Measurements from ENCODE around the gene SRGAP2C.
"Not testable (repeated sequence)": the region's sequence is repeated elsewhere in the genome, so short reads cannot be mapped to it uniquely, and the experiment has no call there.

The SRGAP2C gene

DNA sequence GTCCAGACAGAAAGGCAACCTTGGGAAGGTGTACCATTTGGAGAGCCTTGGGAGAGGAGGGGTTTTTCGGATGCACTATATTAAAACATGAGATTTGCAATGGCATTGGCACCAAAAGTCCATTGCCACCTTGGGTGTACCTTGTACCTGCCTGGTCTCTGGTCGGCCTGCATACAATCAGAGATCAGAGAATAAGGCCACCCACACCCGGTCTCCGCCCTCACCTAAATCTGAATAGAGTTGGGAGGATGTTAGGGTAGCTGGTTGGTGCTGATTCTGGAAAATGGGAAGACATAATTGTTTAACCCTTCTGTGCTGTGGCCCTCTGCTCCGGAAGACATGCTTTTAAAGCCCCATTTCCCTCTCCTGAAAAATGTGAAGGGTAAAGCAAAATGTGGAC, 3.1 kb downstream of the SRGAP2C start:
- DNase-seq: not testable (repeated sequence)

DNA sequence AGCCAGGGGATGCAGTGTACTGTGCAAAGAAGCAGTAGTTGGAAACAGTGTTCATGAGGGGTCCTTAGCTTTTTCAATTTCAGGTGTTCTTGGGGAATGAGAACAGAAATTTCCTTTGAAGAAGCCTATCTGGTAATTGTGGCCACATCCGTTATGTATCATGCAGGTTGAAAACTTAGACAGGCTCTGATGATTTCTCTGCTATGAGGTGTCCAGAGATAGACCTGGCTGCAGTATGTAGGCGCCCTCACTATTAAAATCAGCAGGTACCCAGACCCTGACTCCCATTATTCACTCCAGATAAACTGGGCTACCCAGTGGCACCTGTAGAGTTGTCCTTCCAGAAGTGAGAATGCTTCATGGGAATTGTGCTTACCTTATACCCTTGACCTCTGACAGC, 7.7 kb downstream of the SRGAP2C start:
- DNase-seq: not testable (repeated sequence)

GRCh38 chr1:121197095-121197882, 12.5 kb downstream of the SRGAP2C start:
- DNase-seq: not testable (repeated sequence)

- DNase-seq: not testable (repeated sequence)
Observed at GRCh38 chr1:121199763-121200162, 15.0 kb downstream of the SRGAP2C start.

DNA sequence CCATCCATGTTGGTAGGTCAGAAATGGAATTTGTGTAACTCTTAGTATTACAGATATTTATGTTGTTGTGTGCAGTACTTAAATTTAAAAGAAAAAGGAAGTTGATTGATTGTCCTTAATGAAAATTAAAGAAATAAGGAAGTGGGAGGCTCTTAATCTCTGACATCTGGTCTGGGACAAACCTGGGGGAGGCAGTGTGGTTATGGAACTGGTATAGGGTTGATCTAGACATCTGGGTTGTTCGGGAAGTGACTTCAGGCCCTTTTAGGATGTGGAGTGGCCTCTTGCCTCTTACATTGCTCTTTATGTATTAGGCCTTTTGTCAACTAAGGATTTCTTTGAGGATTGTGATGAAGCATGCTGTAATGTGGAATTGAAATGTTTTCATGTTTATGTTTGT, 15.5 kb downstream of the SRGAP2C start:
- not testable (repeated sequence) for DNase-seq

- DNase-seq: not testable (repeated sequence)
Observed at GRCh38 chr1:121200985-121201981, 16.5 kb downstream of the SRGAP2C start.

DNA sequence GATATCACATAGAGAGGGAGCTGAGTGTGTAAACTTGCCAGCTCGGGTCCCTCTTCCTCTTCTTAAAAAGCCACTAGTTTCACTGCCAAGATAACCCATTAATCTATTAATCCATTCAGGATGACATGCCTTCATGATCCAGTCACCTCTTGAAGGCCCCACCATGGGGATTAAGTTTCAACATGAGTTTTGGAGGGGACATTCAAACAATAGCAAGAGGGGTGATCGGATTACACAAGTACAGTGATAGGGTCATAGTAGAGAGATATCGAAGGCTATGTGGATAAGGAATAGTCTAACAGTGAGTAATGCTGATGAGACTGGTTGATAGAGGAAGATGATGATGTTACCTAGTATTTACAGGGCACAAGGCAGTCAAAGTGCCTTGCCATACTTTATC, 18.2 kb downstream of the SRGAP2C start:
- not testable (repeated sequence) for DNase-seq

GRCh38 chr1:121205786-121206711, 21.3 kb downstream of the SRGAP2C start:
- DNase-seq: not testable (repeated sequence)

- DNase-seq: not testable (repeated sequence)
Observed at GRCh38 chr1:121207328-121207727, 22.6 kb downstream of the SRGAP2C start.

GRCh38 chr1:121208375-121208774, 23.6 kb downstream of the SRGAP2C start:
- DNase-seq: not testable (repeated sequence)

GRCh38 chr1:121210778-121211177, 26.0 kb downstream of the SRGAP2C start:
- DNase-seq: not testable (repeated sequence)

DNA sequence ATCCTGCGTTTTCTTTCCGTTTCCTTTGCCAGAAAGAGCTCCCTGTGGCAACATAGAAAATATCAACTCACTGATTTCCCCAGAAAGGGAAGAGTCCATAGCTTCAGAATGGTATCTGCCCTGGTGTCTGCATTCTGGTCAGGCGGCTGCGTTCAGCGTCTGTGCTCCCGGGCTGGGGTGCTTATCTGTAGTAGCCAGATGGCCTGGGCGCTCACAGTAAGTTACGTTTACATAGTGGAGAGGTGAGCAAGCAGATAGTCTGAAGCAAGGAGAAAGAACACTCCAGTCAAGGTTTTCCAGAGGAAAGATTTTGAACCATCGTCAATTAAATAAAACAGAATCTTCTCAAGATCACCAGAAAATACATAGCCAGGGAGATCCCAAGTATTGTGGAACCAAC, 28.7 kb downstream of the SRGAP2C start:
- DNase-seq: not testable (repeated sequence)

- DNase-seq: not testable (repeated sequence)
Observed at GRCh38 chr1:121214544-121215156, 29.9 kb downstream of the SRGAP2C start.

DNA sequence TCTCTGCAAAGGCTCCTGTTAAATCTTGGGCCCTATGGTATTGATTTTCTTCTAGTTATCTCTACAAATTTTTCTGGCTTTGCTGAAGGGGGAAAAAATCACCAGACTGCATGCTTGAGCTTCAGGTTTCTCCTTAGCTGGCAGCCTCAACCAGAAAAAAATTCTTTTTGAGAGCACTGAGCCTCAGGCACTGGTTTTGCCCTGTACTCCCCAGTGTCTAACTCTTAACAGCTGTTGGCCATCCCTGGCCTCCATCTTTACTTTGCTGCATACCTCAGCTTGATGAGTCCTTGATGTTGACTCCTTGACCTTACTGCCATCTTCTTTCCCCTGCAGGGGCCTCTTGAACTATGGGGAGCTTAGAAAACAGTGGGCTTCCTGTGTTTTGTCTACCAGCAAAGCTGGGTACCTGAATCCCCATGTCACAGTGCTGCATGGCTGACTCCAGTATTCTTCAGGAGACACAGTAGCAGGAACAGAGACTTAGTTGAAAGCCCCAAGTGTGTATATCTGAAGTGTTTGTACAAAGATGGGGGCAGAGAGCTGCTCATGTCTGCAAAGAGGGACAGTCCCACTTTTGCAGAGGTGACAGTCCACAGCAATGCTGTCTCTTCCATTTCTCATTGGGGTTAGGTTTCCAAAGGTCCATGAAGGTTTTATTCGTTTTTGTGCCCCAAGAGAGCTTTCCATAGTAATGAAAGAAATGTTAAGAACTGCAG, 31.1 kb downstream of the SRGAP2C start:
- DNase-seq: not testable (repeated sequence)

DNA sequence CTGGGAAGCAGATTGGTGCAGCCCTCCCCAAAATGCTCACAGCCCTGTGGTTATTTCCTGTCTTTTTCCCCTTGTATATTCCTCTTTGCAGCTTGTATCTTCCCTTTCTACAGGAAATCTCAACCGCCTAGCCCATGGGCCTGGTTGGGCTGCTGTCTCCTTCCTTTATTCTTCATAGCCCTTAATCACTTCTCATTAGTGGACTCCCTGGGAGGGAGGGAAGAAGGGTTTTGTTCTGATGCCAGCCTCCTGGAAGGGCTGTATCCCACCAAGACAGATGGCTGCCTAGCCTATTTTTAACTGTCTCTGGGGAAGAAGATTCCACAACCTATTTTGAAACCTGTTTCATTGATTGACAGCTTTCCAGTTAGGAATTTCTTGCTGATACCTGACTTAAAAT, 31.9 kb downstream of the SRGAP2C start:
- not testable (repeated sequence) for DNase-seq

GRCh38 chr1:121221770-121222169, 37.0 kb downstream of the SRGAP2C start:
- DNase-seq: not testable (repeated sequence)

- not testable (repeated sequence) for DNase-seq
Observed at GRCh38 chr1:121224714-121225113, 39.9 kb downstream of the SRGAP2C start.

DNA sequence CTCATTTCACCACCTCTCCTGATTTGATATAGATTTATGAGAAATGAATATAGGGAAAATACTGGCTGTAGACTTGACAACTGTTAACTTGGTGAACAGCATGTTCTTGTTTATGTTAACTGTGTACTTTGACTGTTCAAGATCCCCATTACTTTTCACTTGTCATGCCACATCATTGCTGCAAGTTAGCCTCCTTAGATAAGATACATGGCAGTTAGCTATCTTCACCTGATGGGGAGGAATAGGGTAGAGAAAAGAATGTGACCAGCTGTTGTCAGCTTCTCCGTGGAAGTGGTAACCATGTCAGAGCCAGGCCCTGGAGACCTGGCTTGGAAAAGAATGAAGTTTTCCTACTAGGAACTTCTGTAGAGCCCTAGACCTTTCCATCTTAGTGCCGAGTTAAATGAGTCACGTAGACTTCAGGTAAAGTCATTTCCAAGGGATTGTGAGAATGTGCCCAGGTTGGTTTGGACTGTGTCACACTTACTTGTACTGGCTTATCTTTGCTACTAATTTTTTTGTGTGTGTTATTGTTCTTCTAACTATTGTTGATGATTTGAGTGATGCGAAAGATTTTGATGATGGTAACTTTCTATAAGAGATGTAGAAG, 41.6 kb downstream of the SRGAP2C start:
- DNase-seq: not testable (repeated sequence)

GRCh38 chr1:121226925-121227324, 42.1 kb downstream of the SRGAP2C start:
- DNase-seq: not testable (repeated sequence)

DNA sequence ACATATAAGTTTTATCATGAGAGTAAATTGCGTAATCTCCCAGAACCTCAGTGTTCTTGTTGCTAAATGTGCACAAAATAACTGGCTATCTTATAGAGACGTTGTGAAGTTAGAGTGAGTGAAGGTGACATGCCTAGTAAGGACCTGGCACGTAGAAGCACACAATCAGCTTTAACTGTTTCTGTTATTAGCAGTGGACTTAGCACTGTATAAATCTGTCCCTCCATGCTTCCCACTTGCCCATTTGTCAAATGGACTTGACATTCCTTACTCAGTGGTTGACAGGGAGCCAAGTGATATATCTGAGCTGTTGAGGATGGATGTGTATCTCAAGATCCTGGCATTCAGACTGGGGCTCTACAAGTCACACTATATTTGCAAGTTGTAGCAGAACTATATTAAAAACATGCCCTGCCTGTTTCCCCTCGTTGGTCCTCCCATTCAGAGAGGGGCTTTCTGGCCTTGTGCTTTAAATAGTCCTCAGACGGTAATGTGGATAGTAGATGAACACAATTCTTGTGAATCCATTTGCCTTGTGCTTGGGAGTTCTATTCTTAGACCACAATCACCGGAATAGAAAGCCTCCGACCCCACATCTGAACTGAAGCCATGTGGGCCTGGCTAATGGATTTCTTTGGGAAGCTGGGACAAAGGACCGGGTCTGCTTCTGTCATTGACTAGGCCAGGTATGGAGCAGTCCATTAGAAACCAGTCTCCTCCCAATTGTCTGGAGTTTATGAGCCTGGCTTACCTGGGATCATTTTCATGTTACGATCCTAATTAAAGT, 43.0 kb downstream of the SRGAP2C start:
- DNase-seq: not testable (repeated sequence)
